PC-3 (cell line): ENCODE measurements around the gene MCAT. TPM values are rescaled to one million over a fixed set of nuclear protein-coding genes. Genes with fewer than 3 reads are reported as not detected.

Experiments
- ATAC-seq: fragments of 200-7000 bp; cut with Tn5 transposase; 2 replicates; pipeline ENCODE4 v1.9.1; 2020; ENCODE audit warnings: mild to moderate bottlenecking, moderate library complexity
- BruUV-seq: library from RNA; stranded (reverse); fragments of 400-500 nt; replicated peaks from 2 replicates; lab custom pipeline; 2021; lab: Mats Ljungman, UMichigan
- CTCF ChIA-PET: fragments of 300-600 bp; sonication (Branson Sonifier 250); formaldehyde crosslinking; loops from one replicate; lab custom pipeline; 2022; ENCODE audit warnings: antibody characterized with exemption; lab: Charles Lee
- POLR2A ChIA-PET: fragments of 300-600 bp; sonication (Branson Sonifier 250); formaldehyde crosslinking; loops from one replicate; lab custom pipeline; 2022; ENCODE audit warnings: antibody characterized with exemption; ENCODE audit not compliant: unreplicated experiment; lab: Charles Lee
- DNase-seq: peaks from one replicate; pipeline ENCODE4 v3.0.0-alpha.2; 2015
- H2AFZ ChIP-seq: fragments of 300-600 bp; sonication (generic); 2 replicates; pipeline ENCODE4 v1.6.0; 2016; ENCODE audit warnings: antibody characterized with exemption, low read length
- H3F3A ChIP-seq: fragments of 300-600 bp; sonication (generic); one replicate; pipeline ENCODE4 v1.6.0; 2017; ENCODE audit warnings: antibody characterized with exemption, low read length, control low read depth, mild to moderate bottlenecking; ENCODE audit not compliant: unreplicated experiment
- H3K27ac ChIP-seq: fragments of 300-600 bp; sonication (generic); 2 replicates; pipeline ENCODE4 v1.5.1; 2016; ENCODE audit warnings: mild to moderate bottlenecking, low read length
- H3K27me3 ChIP-seq: fragments of 300-600 bp; sonication (generic); 2 replicates; pipeline ENCODE4 v1.6.1; 2016; ENCODE audit warnings: low read length, mixed read lengths
- H3K36me3 ChIP-seq: fragments of 300-600 bp; sonication (generic); 2 replicates; pipeline ENCODE4 v1.6.1; 2016; ENCODE audit warnings: low read depth, mixed run types, low read length, mixed read lengths
- H3K4me1 ChIP-seq: fragments of 300-600 bp; sonication (generic); 2 replicates; pipeline ENCODE4 v1.5.1; 2016; ENCODE audit warnings: low read length; ENCODE audit not compliant: insufficient read depth
- H3K4me2 ChIP-seq: fragments of 300-600 bp; sonication (generic); 2 replicates; pipeline ENCODE4 v1.6.0; 2016; ENCODE audit warnings: low read length
- H3K4me3 ChIP-seq: fragments of 300-600 bp; sonication (generic); 2 replicates; pipeline ENCODE4 v1.5.1; 2016; ENCODE audit warnings: mild to moderate bottlenecking, low read length, mixed read lengths
- H3K79me2 ChIP-seq: fragments of 300-600 bp; sonication (generic); 2 replicates; pipeline ENCODE4 v1.6.1; 2017; ENCODE audit warnings: low read length, mixed read lengths
- H3K9ac ChIP-seq: fragments of 300-600 bp; sonication (generic); 2 replicates; pipeline ENCODE4 v1.6.0; 2016; ENCODE audit warnings: mild to moderate bottlenecking, low read length
- H3K9me2 ChIP-seq: fragments of 300-600 bp; sonication (generic); replicated peaks from 2 replicates; pipeline ENCODE4 v1.6.1; 2016; ENCODE audit warnings: mixed run types, low read length, mixed read lengths
- H3K9me3 ChIP-seq: fragments of 300-600 bp; sonication (generic); 2 replicates; pipeline ENCODE4 v1.6.1; 2016; ENCODE audit warnings: low read length, mixed read lengths
- H4K20me1 ChIP-seq: fragments of 300-600 bp; sonication (generic); 2 replicates; pipeline ENCODE4 v1.6.1; 2016; ENCODE audit warnings: low read length, mixed read lengths
- EZH2 ChIP-seq: fragments of 300-600 bp; sonication (generic); IDR thresholded peaks from one replicate; pipeline ENCODE4 v1.6.1; 2017; ENCODE audit warnings: antibody characterized with exemption, mild to moderate bottlenecking, low read length; ENCODE audit not compliant: unreplicated experiment
- EZH2phosphoT487 ChIP-seq: fragments of 300-600 bp; sonication (generic); IDR thresholded peaks from 2 replicates; pipeline ENCODE4 v1.6.1; 2018; ENCODE audit warnings: mild to moderate bottlenecking, antibody characterized with exemption, low read length, borderline replicate concordance
- intact Hi-C: fragments of 100-400 bp; cut with micrococcal nuclease; formaldehyde crosslinking; loops from 2 replicates; pipeline ENCODE4 v1.9.0; 2023
- total RNA-seq: library from RNA; depleted of rRNA; stranded (reverse); fragments of >200 nt; gene quantifications from 2 replicates; pipeline ENCODE4 v1.2.3, GENCODE V29; 2014
- TF ChIP-seq, protein P1 (sequence below): fragments of 300-600 bp; sonication (generic); conservative IDR thresholded peaks from 2 replicates; pipeline ENCODE4 v1.5.1; 2017; ENCODE audit warnings: antibody characterized with exemption, low read depth, mild to moderate bottlenecking, low read length

MCAT gene
- total RNA-seq, 1 experiment from 2014 or later, result 29.2 TPM

DNA sequence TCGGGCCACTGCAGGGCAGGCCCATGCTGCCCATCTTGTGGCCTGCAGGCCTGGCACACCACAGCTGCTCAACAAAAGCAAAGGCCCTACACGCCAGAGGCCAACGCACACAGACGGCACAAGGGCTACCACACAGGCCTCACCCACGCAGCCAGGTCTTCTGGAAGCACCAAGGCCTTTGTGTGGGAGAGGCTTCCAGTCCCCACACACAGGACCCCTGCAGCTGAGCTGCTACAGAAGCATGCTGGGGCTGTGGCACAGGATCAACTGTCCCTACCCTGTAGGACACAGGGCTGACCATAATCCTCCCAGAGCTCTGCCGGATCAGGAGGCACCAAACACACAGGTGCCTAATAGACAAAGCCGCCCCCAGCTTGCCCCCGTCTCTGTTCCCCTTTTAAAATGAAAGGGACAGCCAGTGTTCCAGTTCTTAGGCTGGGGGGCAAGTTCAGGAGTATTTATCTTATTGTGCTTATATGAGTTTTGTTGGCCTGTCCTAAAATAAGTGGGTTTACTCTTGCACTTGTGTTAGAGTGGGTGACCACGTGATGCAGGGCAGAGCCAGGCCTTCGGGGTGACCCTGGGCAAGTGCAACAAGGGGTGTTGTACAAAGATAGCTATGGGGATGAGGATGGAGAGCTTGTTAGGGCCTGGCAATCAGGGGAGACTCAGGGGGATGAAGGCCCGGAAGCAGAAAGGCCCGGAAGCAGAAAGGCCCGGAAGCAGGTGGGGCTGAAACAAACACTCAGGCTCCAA, 38.3 kb upstream of the MCAT start:
- Histone ChIP-seq H3F3A (no peaks in the 10 kb centered on the region), H3K36me3 (no peaks in the 10 kb centered on the region), H3K79me2 (peaks cover 36% of the 10 kb centered on the region), H3K4me3 (no peak overlapping the region), H4K20me1 (no peaks in the 10 kb centered on the region), H3K27me3 (no peaks in the 10 kb centered on the region), H3K4me2 (no peak overlapping the region), H3K4me1 (peaks cover 19% of the 10 kb centered on the region), H3K9me3 (no peaks in the 10 kb centered on the region), H3K27ac (no peak overlapping the region), H3K9ac (no peak overlapping the region), H2AFZ (no peak overlapping the region), H3K9me2 (no peaks in the 10 kb centered on the region)
- CTCF ChIA-PET, result no interaction called here
- POLR2A ChIA-PET, result no interaction called here
- ATAC-seq (no peak), DNase-seq (no peak)
- BruUV-seq, result no TSS peak
- intact Hi-C loops, result no loop called here
- no peak for TF ChIP-seq EZH2
- no peak for TF ChIP-seq EZH2phosphoT487
- TF ChIP-seq, protein P1, sequence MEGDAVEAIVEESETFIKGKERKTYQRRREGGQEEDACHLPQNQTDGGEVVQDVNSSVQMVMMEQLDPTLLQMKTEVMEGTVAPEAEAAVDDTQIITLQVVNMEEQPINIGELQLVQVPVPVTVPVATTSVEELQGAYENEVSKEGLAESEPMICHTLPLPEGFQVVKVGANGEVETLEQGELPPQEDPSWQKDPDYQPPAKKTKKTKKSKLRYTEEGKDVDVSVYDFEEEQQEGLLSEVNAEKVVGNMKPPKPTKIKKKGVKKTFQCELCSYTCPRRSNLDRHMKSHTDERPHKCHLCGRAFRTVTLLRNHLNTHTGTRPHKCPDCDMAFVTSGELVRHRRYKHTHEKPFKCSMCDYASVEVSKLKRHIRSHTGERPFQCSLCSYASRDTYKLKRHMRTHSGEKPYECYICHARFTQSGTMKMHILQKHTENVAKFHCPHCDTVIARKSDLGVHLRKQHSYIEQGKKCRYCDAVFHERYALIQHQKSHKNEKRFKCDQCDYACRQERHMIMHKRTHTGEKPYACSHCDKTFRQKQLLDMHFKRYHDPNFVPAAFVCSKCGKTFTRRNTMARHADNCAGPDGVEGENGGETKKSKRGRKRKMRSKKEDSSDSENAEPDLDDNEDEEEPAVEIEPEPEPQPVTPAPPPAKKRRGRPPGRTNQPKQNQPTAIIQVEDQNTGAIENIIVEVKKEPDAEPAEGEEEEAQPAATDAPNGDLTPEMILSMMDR, result no peak

DNA sequence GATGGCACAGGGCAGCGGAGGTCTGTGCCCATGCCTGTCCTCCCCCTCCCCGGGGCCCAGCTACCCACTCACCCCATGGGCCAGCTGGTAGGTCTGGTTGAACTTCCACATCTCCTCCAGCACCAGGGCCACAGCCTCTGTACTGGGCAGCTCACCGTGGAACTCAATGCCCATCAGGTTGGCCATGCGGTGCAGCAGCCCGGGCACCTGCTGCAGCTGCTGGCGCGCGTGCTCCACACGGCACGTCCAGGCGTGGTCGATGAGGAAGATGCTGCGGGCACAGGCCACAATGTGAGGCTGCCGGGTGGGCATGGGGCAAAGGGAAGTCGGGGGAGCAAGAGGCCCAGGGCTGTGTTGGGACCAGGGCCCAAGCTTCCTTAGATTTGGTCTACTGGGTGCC, 37.5 kb upstream of the MCAT start:
- no TSS peak for BruUV-seq
- DNase-seq (no peak), ATAC-seq (no peak)
- Histone ChIP-seq H3K4me3 (no peak overlapping the region), H3K36me3 (no peaks in the 10 kb centered on the region), H3K27me3 (no peaks in the 10 kb centered on the region), H3K27ac (no peak overlapping the region), H3K4me2 (no peak overlapping the region), H3K79me2 (peaks cover 28% of the 10 kb centered on the region), H3K4me1 (peaks cover 18% of the 10 kb centered on the region), H3F3A (no peaks in the 10 kb centered on the region), H4K20me1 (no peaks in the 10 kb centered on the region), H3K9ac (no peak overlapping the region), H2AFZ (no peak overlapping the region), H3K9me3 (no peaks in the 10 kb centered on the region), H3K9me2 (no peaks in the 10 kb centered on the region)
- ChIA-PET CTCF (no interaction called here), POLR2A (no interaction called here)
- TF ChIP-seq EZH2 (no peak), EZH2phosphoT487 (no peak)
- TF ChIP-seq, protein P1, result no peak
- intact Hi-C loops, result no loop called here

DNA sequence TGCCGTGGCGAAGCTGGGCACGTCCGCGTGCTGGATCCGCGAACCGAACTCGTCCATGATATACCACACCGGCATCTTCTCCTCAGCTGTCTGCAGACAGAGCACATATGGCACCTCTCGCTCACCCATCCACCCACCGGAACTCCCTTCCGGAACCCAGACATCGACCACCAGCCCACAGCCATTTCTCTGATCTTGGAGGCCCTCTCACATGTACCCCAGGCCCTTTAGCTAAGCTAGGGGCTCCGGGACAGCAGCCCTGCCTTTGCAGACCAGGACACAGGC, 36.7 kb upstream of the MCAT start:
- no peaks in the 10 kb centered on the region for H3F3A ChIP-seq
- peaks cover 21% of the 10 kb centered on the region for H3K79me2 ChIP-seq
- DNase-seq (no peak), ATAC-seq (no peak)
- ChIA-PET CTCF (no interaction called here), POLR2A (no interaction called here)
- peaks cover 13% of the 10 kb centered on the region for H3K4me1 ChIP-seq
- H3K4me2 ChIP-seq, result no peak overlapping the region
- H3K4me3 ChIP-seq, result no peak overlapping the region
- no peaks in the 10 kb centered on the region for H3K9me3 ChIP-seq
- H3K9me2 ChIP-seq, result no peaks in the 10 kb centered on the region
- H3K27me3 ChIP-seq, result no peaks in the 10 kb centered on the region
- BruUV-seq, result no TSS peak
- H3K9ac ChIP-seq, result no peak overlapping the region
- no peaks in the 10 kb centered on the region for H3K36me3 ChIP-seq
- TF ChIP-seq EZH2, result no peak
- TF ChIP-seq, protein P1, result no peak
- TF ChIP-seq EZH2phosphoT487, result no peak
- H3K27ac ChIP-seq, result no peak overlapping the region
- H4K20me1 ChIP-seq, result no peaks in the 10 kb centered on the region
- no peak overlapping the region for H2AFZ ChIP-seq
- intact Hi-C loops, result no loop called here
